Tibial nerve (tissue), 4 donors: ENCODE results near the gene PRR16. TPM values are rescaled to one million over a fixed set of nuclear protein-coding genes. Genes with fewer than 3 reads are reported as not detected.

Experiments used
- DNase-seq, 2 donors: peaks; one replicate each; pipeline ENCODE4 v3.0.0-alpha.2; 2019; ENCODE audit warnings: low spot score in 2 of 2
- H3K27ac ChIP-seq, 4 donors: fragments of 200-600 bp; sonication (generic) in 3 of 4; one replicate each; pipeline ENCODE4 v1.5.1; 2017 to 2019; ENCODE audit warnings: mild to moderate bottlenecking in 1 of 4
- H3K27me3 ChIP-seq, 2 donors: fragments of 200-600 bp; sonication (generic) in 1 of 2; one replicate each; pipeline versions ENCODE4 v1.5.1 to v1.6.0; 2017 to 2019
- H3K36me3 ChIP-seq, 3 donors: fragments of 200-600 bp; sonication (generic); one replicate each; pipeline ENCODE4 v1.5.1; 2018 to 2019
- H3K4me1 ChIP-seq, 4 donors: fragments of 200-600 bp; sonication (generic) in 3 of 4; one replicate each; pipeline ENCODE4 v1.5.1; 2017 to 2019
- H3K4me3 ChIP-seq, 4 donors: fragments of 200-600 bp; sonication (generic) in 3 of 4; one replicate each; pipeline ENCODE4 v1.5.1; 2017 to 2019; ENCODE audit warnings: mild to moderate bottlenecking in 1 of 4, moderate library complexity in 1 of 4
- H3K9me3 ChIP-seq, 4 donors: fragments of 200-600 bp; sonication (generic) in 3 of 4; one replicate each; pipeline ENCODE4 v1.5.1; 2017 to 2019
- EP300 ChIP-seq, 2 donors: sonication (generic); formaldehyde crosslinking; IDR thresholded peaks; one replicate each; pipeline ENCODE4 v1.6.1; 2017; ENCODE audit warnings: antibody characterized with exemption in 2 of 2, mild to moderate bottlenecking in 1 of 2
- POLR2A ChIP-seq, 2 donors: fragments of 450-650 bp; IDR thresholded peaks; one replicate each; pipeline ENCODE4 v1.6.1; 2017; ENCODE audit warnings: antibody characterized with exemption in 2 of 2, mild to moderate bottlenecking in 2 of 2, moderate library complexity in 2 of 2
- WGBS, 2 donors: methylation state at CpG; one replicate each; pipeline ENCODE4 v1.1.5; 2018; 5-methylcytosine and 5-hydroxymethylcytosine counted together
- total RNA-seq, 4 donors: library from RNA; depleted of rRNA; stranded (reverse); fragments of >200 nt; gene quantifications; one replicate each; pipeline ENCODE4 v1.1.0, GENCODE V29; 2016
- TF ChIP-seq, protein P1 (sequence below), 5 experiments: fragments of 200-600 bp in 3 of 5; fragments of 450-650 bp in 2 of 5; sonication (generic) in 3 of 5; IDR thresholded peaks; one replicate each; pipeline ENCODE4 v1.5.1; 2016 to 2019; ENCODE audit warnings: antibody characterized with exemption in 5 of 5, mild to moderate bottlenecking in 3 of 5, moderate library complexity in 2 of 5

Gene PRR16
- total RNA-seq, 4 donors from 2014 or later, result 2.1 to 5.1 (median 2.5) TPM; not detected in 1

GRCh38 chr5:120677481-120677880, 213.4 kb downstream of the PRR16 start:
- H3K9me3 ChIP-seq, result no peaks in the 10 kb centered on the region
- TF ChIP-seq EP300 (IDR thresholded peaks at IDR 0.05) (no peak), POLR2A (IDR thresholded peaks at IDR 0.05) (no peak)
- TF ChIP-seq, protein P1, sequence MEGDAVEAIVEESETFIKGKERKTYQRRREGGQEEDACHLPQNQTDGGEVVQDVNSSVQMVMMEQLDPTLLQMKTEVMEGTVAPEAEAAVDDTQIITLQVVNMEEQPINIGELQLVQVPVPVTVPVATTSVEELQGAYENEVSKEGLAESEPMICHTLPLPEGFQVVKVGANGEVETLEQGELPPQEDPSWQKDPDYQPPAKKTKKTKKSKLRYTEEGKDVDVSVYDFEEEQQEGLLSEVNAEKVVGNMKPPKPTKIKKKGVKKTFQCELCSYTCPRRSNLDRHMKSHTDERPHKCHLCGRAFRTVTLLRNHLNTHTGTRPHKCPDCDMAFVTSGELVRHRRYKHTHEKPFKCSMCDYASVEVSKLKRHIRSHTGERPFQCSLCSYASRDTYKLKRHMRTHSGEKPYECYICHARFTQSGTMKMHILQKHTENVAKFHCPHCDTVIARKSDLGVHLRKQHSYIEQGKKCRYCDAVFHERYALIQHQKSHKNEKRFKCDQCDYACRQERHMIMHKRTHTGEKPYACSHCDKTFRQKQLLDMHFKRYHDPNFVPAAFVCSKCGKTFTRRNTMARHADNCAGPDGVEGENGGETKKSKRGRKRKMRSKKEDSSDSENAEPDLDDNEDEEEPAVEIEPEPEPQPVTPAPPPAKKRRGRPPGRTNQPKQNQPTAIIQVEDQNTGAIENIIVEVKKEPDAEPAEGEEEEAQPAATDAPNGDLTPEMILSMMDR (IDR thresholded peaks at IDR 0.05), result no peak
- H3K4me1 ChIP-seq, result no peaks in the 10 kb centered on the region

DNA sequence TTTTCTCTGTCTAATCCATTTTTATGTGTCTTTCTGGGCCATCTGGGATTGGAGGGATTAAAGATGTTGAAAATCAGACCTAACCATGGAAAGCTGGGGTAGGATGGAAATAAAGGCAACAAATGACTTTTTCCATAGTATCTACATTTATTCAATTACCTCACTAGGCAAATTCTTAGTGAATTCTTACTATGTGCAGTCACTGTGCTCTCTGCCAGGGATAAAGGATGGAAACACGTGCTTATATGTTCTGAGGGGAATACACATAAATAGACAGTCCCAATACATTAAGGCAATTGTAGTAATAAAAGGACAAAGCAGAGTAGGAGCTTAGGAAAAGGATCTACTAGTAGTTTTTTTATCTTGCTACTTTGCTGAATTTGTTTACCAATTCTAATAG, 214.2 kb downstream of the PRR16 start:
- WGBS, 2 donors, result 26 to 32% methylated on average over 1 of the region's 1 CpG
- TF ChIP-seq EP300 (IDR thresholded peaks at IDR 0.05) (no peak), POLR2A (IDR thresholded peaks at IDR 0.05) (no peak)
- TF ChIP-seq, protein P1 (IDR thresholded peaks at IDR 0.05), result no peak
- Histone ChIP-seq H3K36me3 (no peaks in the 10 kb centered on the region), H3K4me3 (no peak overlapping the region), H3K27ac (no peak overlapping the region), H3K4me1 (no peaks in the 10 kb centered on the region), H3K9me3 (no peaks in the 10 kb centered on the region), H3K27me3 (no peaks in the 10 kb centered on the region)
- DNase-seq, result no peak

More at GRCh38 chr5:120677481-120677880, 213.4 kb downstream of the PRR16 start:
- Histone ChIP-seq H3K27me3 (no peaks in the 10 kb centered on the region), H3K27ac (no peak overlapping the region), H3K4me3 (no peak overlapping the region), H3K36me3 (no peaks in the 10 kb centered on the region)
- no peak for DNase-seq

- Histone ChIP-seq H3K27ac (no peak overlapping the region), H3K4me1 (no peaks in the 10 kb centered on the region), H3K9me3 (no peaks in the 10 kb centered on the region), H3K36me3 (no peaks in the 10 kb centered on the region), H3K27me3 (no peaks in the 10 kb centered on the region), H3K4me3 (no peak overlapping the region)
- WGBS, 2 donors, result 73 to 89% methylated on average over 2 of the region's 2 CpGs
- no peak for DNase-seq
- TF ChIP-seq, protein P1 (IDR thresholded peaks at IDR 0.05), result no peak
- TF ChIP-seq EP300 (IDR thresholded peaks at IDR 0.05) (no peak), POLR2A (IDR thresholded peaks at IDR 0.05) (no peak)
Observed at GRCh38 chr5:120682851-120683250, 218.8 kb downstream of the PRR16 start.

DNA sequence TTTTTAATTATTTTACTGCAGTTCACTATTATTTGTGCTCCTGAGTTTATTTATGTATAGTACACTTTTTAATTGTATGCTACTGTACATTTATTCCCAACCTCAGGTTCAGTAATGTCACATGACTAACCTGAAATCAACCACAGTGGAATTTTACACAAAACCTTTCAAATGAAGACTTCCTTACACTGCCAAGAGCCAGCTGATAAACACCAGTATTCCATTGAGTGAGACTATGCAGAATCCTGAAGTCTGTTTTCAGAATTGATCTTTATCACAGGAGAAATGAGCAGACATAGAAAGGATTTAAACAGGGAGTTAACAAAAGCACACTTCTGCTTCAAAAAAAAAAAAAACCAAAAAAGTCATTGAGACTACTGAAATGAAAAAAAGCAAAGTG, 219.5 kb downstream of the PRR16 start:
- H3K4me3 ChIP-seq, result no peak overlapping the region
- TF ChIP-seq EP300 (IDR thresholded peaks at IDR 0.05), result no peak
- TF ChIP-seq, protein P1 (IDR thresholded peaks at IDR 0.05), result no peak
- no peak for TF ChIP-seq POLR2A (IDR thresholded peaks at IDR 0.05)
- H3K27ac ChIP-seq, result no peak overlapping the region
- H3K4me1 ChIP-seq, result no peaks in the 10 kb centered on the region
- no peaks in the 10 kb centered on the region for H3K36me3 ChIP-seq
- H3K9me3 ChIP-seq, result no peaks in the 10 kb centered on the region
- H3K27me3 ChIP-seq, result no peaks in the 10 kb centered on the region
- DNase-seq, result no peak

- DNase-seq, result no peak
- no peaks in the 10 kb centered on the region for H3K9me3 ChIP-seq
- no peaks in the 10 kb centered on the region for H3K4me1 ChIP-seq
- no peaks in the 10 kb centered on the region for H3K36me3 ChIP-seq
- TF ChIP-seq, protein P1 (IDR thresholded peaks at IDR 0.05), result no peak
- TF ChIP-seq EP300 (IDR thresholded peaks at IDR 0.05) (no peak), POLR2A (IDR thresholded peaks at IDR 0.05) (no peak)
- H3K27me3 ChIP-seq, result no peaks in the 10 kb centered on the region
- 47 to 48% methylated on average over 2 of the region's 2 CpGs for WGBS, 2 donors
- no peak overlapping the region for H3K4me3 ChIP-seq
- no peak overlapping the region for H3K27ac ChIP-seq
Observed at GRCh38 chr5:120684213-120684612, 220.1 kb downstream of the PRR16 start.
